ENCODE measurements around the gene IMPA2.

IMPA2 gene

DNA sequence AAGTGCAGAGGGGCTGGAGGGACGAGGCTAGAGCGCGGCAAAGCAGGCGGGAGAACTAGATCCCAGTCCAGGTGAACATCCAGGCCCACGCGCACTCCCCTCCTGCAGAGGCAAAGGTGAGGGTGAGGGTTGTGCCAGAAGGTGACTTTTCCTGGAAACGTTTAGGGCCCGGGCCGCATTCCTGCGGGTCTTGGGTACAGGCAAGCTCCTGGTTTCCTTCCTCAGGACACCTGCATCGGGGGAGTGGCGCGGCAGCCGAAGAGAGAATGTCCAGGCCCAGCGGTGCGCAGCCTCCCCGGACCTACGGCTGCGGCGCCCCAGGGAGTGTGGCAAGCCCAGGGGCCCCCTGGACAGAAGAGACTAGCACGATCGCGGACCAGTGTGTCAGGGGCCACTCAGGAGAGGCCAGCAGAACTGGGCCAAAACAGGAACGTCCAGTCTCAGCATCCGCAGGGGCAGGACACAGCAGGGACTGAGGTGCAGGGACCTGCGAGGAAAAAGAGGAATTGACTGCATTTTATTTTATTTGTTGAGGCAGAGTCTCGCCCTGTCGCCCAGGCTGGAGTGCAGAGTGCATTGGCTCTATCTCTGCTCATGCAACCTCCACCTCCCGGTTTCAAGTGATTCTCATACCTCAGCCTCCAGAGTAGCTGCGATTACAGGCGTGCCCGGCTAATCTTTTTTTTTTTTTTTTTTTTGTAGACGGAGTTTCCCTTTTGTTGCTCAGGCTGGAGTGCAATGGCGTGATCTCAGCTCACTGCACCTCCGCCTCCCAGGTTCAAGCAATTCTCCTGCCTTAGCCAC is 8.7 kb upstream of the IMPA2 start:
- Histone ChIP-seq H3K9me3 (ENCODE audit: low read length) (peaks cover 2% of the 10 kb centered on the region), H3K4me3 (ENCODE audit: low read length) (no peak overlapping the region), H3K36me3 (ENCODE audit: insufficient read depth, low read length) (no peaks in the 10 kb centered on the region), H3K4me1 (ENCODE audit: insufficient read depth, low read length) (no peaks in the 10 kb centered on the region), H2AFZ (ENCODE audit: low read depth, low read length) (no peak overlapping the region), H3K27me3 (ENCODE audit: insufficient read depth, low read length) (no peaks in the 10 kb centered on the region)

DNA sequence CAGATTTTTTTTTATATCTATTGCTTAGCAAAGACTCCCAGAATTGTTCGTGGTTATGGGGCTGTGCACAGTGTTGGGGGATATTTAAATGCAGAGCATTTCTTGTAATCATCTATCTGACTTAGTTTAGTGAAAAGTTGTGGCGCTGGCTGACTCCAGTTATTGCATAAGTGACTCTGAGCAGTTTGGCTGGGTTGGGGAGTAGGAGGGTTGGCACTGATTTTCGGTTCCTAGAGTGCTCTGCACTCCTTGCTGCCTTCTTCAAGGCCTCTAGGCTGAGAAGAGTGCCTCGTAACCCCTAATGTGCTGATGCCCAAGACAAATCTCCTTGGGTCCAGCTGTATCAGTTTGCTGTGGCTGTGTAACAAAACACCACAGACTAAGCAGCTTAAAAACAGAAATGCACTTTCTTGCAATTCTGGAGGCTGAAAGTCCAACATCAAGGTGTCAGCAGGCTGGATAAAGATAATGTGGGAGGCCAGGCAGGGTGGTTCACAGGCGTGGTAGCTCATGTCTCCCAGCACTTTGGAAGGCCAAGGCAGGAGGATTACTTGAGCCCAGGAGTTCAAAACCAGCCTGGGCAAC is 6.5 kb upstream of the IMPA2 start:
- peaks cover 2% of the 10 kb centered on the region for H3K9me3 ChIP-seq (ENCODE audit: low read length)
- H3K36me3 ChIP-seq (ENCODE audit: insufficient read depth, low read length): no peaks in the 10 kb centered on the region
- H2AFZ ChIP-seq (ENCODE audit: low read depth, low read length): no peak overlapping the region
- H3K4me1 ChIP-seq (ENCODE audit: insufficient read depth, low read length): peaks cover 2% of the 10 kb centered on the region
- H3K4me3 ChIP-seq (ENCODE audit: low read length): no peak overlapping the region
- H3K27me3 ChIP-seq (ENCODE audit: insufficient read depth, low read length): no peaks in the 10 kb centered on the region

DNA sequence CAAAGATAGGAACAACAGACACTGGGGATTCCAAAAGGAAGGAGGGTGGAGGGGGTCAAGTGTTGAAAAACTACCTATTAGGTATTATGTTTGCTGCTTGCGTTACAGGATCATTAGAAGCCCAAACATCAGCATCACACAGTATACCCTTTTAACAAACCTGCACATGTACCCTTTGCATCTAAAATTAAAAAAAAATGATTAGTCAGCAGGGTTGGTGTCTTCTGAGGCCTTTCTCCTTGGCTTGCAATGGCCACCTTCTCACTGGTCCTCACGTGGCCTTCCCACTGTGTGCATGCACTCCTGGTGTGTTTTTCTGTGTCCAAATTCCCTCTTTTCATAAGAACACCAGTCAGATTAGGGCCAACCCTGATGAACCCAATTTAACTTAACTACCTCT is 5.6 kb upstream of the IMPA2 start:
- H3K27me3 ChIP-seq (ENCODE audit: insufficient read depth, low read length): no peaks in the 10 kb centered on the region
- peaks cover 2% of the 10 kb centered on the region for H3K9me3 ChIP-seq (ENCODE audit: low read length)
- no peak overlapping the region for H2AFZ ChIP-seq (ENCODE audit: low read depth, low read length)
- H3K36me3 ChIP-seq (ENCODE audit: insufficient read depth, low read length): no peaks in the 10 kb centered on the region
- no peak overlapping the region for H3K4me3 ChIP-seq (ENCODE audit: low read length)
- H3K4me1 ChIP-seq (ENCODE audit: insufficient read depth, low read length): peaks cover 6% of the 10 kb centered on the region

DNA sequence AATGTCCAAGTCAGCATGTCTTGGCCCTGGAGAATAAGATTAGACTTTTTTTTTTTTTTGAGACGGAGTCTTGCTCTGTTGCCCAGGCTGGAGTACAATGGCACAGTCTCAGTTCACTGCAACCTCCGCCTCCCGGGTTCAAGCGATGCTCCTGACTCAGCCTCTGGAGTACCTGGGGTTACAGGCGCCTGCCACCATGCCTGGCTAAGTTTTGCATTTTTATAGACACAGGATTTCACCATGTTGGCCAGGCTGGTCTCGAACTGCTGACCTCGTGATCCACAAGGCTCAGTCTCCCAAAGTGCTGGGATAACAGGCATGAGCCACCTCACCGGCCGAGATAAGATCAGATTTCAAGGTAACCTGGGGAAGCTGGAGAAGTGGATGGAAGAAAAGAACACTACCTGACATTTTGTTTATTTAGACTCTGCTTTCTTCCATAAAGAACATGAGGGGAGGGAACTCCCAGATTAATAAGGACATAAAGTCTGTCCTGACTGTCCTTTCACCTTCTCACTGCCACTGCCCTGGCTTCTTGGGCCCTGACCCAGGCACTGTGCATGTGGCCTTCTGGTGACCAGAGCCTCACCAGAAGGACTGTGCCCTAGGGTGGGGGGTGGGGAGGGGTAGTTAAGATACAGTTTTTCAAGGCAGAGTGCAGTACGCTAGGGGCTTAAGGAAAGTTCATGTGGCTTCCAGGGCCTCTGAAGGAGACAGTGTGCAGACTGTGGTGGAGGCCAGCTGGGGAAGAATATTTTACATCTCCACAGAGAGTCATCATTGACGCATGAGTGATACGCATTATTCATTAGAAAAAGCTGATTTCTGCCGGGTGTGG is 4.8 kb upstream of the IMPA2 start:
- H3K9me3 ChIP-seq (ENCODE audit: low read length): peaks cover 2% of the 10 kb centered on the region
- no peak overlapping the region for H2AFZ ChIP-seq (ENCODE audit: low read depth, low read length)
- no peaks in the 10 kb centered on the region for H3K36me3 ChIP-seq (ENCODE audit: insufficient read depth, low read length)
- no peaks in the 10 kb centered on the region for H3K27me3 ChIP-seq (ENCODE audit: insufficient read depth, low read length)
- H3K4me3 ChIP-seq (ENCODE audit: low read length): no peak overlapping the region
- H3K4me1 ChIP-seq (ENCODE audit: insufficient read depth, low read length): peaks cover 6% of the 10 kb centered on the region

DNA sequence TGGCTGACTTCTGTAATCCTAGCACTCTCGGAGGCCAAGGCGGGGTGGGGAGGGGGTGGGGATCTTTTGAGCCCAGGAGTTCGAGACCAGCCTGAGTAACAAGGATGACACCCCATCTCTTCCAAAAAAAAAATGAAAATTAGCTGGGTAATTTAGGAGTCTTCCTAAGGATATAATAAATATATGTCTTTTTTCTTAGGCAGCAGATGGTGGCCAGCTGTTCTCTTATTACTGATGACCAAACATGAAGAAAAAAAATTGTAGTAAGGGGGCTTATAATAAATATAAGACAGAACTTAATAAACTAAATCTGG is 4.2 kb upstream of the IMPA2 start:
- H3K4me1 ChIP-seq (ENCODE audit: insufficient read depth, low read length): peaks cover 6% of the 10 kb centered on the region
- no peak overlapping the region for H2AFZ ChIP-seq (ENCODE audit: low read depth, low read length)
- H3K36me3 ChIP-seq (ENCODE audit: insufficient read depth, low read length): no peaks in the 10 kb centered on the region
- no peaks in the 10 kb centered on the region for H3K27me3 ChIP-seq (ENCODE audit: insufficient read depth, low read length)
- no peak overlapping the region for H3K4me3 ChIP-seq (ENCODE audit: low read length)
- peaks cover 2% of the 10 kb centered on the region for H3K9me3 ChIP-seq (ENCODE audit: low read length)

DNA sequence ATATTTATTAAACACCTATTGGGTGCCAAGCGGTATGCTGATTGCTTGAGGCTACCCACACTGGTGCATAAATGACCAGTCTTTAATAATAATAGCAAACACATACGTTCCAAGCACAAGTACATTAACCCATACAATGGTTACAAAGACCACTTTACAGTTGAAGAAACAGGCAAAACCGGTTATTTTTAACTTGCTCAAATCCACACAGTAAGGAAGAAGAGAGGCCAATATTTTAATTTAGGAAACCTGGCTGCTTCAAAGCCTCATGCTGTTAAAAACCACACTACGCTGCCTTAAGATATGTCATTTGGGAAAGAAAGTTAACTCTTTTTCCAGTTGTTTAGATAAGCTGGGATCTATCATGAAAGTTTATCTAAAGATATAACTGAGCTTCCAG is 2.4 kb upstream of the IMPA2 start:
- H3K9me3 ChIP-seq (ENCODE audit: low read length): peaks cover 2% of the 10 kb centered on the region
- no peaks in the 10 kb centered on the region for H3K27me3 ChIP-seq (ENCODE audit: insufficient read depth, low read length)
- H2AFZ ChIP-seq (ENCODE audit: low read depth, low read length): no peak overlapping the region
- peaks cover 16% of the 10 kb centered on the region for H3K4me1 ChIP-seq (ENCODE audit: insufficient read depth, low read length)
- peaks cover 2% of the 10 kb centered on the region for H3K36me3 ChIP-seq (ENCODE audit: insufficient read depth, low read length)
- no peak overlapping the region for H3K4me3 ChIP-seq (ENCODE audit: low read length)

DNA sequence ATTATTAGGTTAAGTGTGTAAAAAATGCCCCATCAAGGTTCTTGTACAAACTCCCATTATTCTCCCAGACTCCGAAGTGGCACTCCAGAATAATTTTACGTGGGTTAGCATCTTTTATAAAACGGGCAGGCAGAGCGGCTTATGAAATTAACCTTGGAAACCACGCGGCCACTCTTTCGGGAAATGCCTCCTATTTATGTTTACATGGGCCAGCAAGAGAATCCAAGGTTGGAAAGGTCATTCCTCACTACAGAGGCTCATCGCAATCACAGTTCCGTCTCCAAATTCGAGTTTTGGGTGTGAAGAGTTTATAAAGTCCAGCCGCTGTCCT is 1.2 kb upstream of the IMPA2 start:
- peaks cover 2% of the 10 kb centered on the region for H3K36me3 ChIP-seq (ENCODE audit: insufficient read depth, low read length)

DNA sequence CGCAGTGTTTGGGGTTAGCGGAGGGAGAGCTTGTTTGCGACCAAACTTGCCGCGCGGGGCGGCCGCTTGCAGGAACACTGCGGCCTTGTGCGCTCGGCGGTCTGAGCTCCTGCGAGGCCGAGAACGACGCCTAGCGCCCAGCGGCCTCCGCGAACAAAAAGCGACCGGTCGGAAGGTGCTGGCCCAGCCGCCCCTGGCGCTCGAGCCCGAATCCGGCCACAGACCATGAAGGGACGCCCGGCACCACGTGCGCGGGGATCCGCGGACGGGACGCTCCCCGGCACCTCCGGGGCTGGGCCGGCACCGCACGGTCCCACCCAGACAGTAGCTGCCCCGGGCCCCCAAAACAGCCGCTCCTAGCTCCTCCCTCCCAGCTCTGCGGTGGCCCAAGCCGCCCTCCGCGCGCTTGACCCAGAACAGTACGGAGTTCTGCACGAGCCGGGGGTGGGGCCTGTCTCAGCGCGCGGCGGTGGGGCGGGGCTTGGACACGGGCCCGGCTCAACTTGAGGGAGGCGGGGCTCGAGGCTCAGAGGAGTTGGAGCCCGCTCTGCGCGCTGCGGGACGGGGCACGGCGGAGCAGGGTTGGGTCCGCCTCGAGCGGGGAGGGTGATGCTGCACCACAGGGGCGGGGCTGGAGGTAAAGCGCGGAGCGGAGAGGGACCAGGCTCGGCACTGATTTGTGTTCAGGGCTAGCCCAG is 664 bp upstream of the IMPA2 start:
- peak overlapping the region; percentile 79 for H3K4me3 ChIP-seq (ENCODE audit: low read length)
- H2AFZ ChIP-seq (ENCODE audit: low read depth, low read length): peak overlapping the region; percentile 94
- no peaks in the 10 kb centered on the region for H3K9me3 ChIP-seq (ENCODE audit: low read length)
- peaks cover 17% of the 10 kb centered on the region for H3K4me1 ChIP-seq (ENCODE audit: insufficient read depth, low read length)
- peaks cover 2% of the 10 kb centered on the region for H3K36me3 ChIP-seq (ENCODE audit: insufficient read depth, low read length)
- H3K27me3 ChIP-seq (ENCODE audit: insufficient read depth, low read length): no peaks in the 10 kb centered on the region

More for the DNA sequence above, 1.2 kb upstream of the IMPA2 start:
- peak overlapping the region; percentile 94 for H2AFZ ChIP-seq (ENCODE audit: low read depth, low read length)
- no peaks in the 10 kb centered on the region for H3K9me3 ChIP-seq (ENCODE audit: low read length)
- peak overlapping the region; percentile 79 for H3K4me3 ChIP-seq (ENCODE audit: low read length)
- no peaks in the 10 kb centered on the region for H3K27me3 ChIP-seq (ENCODE audit: insufficient read depth, low read length)
- peaks cover 17% of the 10 kb centered on the region for H3K4me1 ChIP-seq (ENCODE audit: insufficient read depth, low read length)

DNA sequence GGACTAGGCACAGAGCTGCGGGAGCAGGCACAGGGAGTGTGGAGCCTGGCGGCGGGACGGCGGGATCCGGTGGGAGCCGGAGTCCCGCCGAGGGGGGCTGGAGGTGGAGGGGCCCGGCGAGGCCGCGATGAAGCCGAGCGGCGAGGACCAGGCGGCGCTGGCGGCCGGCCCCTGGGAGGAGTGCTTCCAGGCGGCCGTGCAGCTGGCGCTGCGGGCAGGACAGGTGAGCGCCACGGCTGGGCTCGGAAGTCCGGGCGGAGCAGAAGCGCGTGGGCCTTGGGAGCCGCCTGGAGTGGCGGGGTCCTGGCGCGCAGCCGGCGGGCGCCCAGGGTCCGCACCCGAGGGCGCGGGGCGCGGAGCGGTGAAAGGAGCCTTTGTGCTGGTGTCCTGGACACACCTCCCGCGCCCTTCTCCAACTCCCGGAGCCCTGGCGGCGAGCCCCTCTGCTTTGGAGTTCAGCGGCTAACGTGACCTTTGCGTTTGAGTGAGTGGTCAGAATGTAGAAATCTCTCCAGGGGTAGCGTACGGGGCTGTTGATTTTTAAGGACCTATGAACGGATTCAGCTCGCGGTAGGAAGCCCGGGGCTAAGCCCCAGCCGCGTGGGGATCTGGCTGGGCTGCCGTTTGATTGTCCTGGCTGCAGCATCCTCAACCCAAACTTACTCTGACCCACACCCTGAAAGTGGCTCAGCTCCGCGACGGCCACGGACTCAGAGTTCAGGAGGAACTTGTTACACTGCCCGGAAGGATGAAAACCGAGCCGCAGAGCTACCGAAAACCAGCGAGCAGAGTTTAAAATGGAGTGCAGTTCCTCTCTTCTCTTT is 448 bp downstream of the IMPA2 start:
- H3K36me3 ChIP-seq (ENCODE audit: insufficient read depth, low read length): peaks cover 2% of the 10 kb centered on the region
- no peaks in the 10 kb centered on the region for H3K27me3 ChIP-seq (ENCODE audit: insufficient read depth, low read length)
- peak overlapping the region; percentile 79 for H3K4me3 ChIP-seq (ENCODE audit: low read length)
- H3K9me3 ChIP-seq (ENCODE audit: low read length): no peaks in the 10 kb centered on the region
- peaks cover 17% of the 10 kb centered on the region for H3K4me1 ChIP-seq (ENCODE audit: insufficient read depth, low read length)
- peak overlapping the region; percentile 94 for H2AFZ ChIP-seq (ENCODE audit: low read depth, low read length)

DNA sequence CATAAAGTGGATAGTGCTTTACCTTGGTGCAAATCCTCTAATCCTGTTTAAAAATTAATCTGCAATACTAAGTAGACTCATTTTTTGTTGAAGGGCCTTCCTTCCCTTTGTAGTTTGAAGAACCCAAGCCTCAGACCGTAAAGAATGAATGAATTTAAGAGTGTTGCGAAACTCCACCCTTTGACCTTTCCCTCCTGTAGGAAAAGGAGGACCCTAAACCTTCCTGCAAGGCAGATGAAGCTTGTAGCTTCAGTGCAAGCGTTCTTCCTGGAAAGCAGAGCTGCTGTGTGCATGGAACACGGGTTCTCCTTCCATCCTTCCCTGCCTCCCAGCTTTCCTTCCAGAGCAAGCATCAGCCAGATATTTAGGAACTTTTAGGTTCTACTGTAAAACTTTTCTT is 1.7 kb downstream of the IMPA2 start:
- H3K4me1 ChIP-seq (ENCODE audit: insufficient read depth, low read length): peaks cover 17% of the 10 kb centered on the region
- H2AFZ ChIP-seq (ENCODE audit: low read depth, low read length): no peak overlapping the region
- no peak overlapping the region for H3K4me3 ChIP-seq (ENCODE audit: low read length)
- no peaks in the 10 kb centered on the region for H3K9me3 ChIP-seq (ENCODE audit: low read length)
- peaks cover 2% of the 10 kb centered on the region for H3K36me3 ChIP-seq (ENCODE audit: insufficient read depth, low read length)
- H3K27me3 ChIP-seq (ENCODE audit: insufficient read depth, low read length): no peaks in the 10 kb centered on the region

DNA sequence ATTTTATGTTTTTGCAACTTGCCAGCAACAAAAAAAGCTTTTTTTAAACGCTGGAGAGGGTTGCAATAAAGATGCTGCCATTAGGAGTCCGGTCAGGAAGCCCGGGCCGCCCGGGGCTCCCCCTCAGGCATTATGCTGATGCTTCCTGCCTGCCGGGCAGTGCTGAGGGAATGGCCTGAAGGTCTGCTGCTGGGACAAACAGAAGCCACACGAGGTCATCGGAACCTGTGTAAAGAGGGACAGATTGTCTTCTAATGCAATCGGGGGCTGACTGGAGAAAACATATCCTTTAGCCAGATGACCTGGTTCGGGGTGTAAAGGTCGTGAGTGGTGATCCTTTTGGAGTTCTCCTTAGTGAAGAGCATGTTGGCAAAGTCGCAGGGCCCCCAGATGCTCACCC is 2.3 kb downstream of the IMPA2 start:
- Histone ChIP-seq H3K36me3 (ENCODE audit: insufficient read depth, low read length) (peaks cover 2% of the 10 kb centered on the region), H3K4me3 (ENCODE audit: low read length) (no peak overlapping the region), H3K27me3 (ENCODE audit: insufficient read depth, low read length) (no peaks in the 10 kb centered on the region), H3K4me1 (ENCODE audit: insufficient read depth, low read length) (peaks cover 17% of the 10 kb centered on the region), H3K9me3 (ENCODE audit: low read length) (no peaks in the 10 kb centered on the region), H2AFZ (ENCODE audit: low read depth, low read length) (no peak overlapping the region)

DNA sequence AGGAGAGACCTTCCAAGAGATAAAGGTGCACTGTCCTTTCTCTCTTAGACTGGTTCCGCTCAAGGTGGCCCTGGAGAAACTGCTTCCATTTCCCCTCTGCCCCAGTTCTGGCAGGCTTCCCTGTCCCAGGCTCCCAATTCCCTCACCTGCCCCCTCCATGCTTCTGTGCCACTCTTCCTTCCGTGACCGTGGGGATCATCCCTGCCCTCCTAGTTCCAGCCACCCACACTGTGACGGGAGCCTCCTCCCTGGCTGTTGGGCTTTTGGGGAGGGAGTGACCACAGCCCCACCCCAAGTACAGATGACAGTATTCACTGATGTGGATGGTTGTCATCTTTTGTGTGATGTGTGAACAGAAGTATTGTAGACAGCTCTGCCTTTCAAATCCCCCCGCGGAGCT is 2.8 kb downstream of the IMPA2 start:
- H3K27me3 ChIP-seq (ENCODE audit: insufficient read depth, low read length): no peaks in the 10 kb centered on the region
- no peak overlapping the region for H2AFZ ChIP-seq (ENCODE audit: low read depth, low read length)
- H3K4me1 ChIP-seq (ENCODE audit: insufficient read depth, low read length): peaks cover 17% of the 10 kb centered on the region
- no peaks in the 10 kb centered on the region for H3K9me3 ChIP-seq (ENCODE audit: low read length)
- peaks cover 2% of the 10 kb centered on the region for H3K36me3 ChIP-seq (ENCODE audit: insufficient read depth, low read length)
- no peak overlapping the region for H3K4me3 ChIP-seq (ENCODE audit: low read length)

Measured in neuron (in vitro differentiated cells).